HEK293T (cell line): ENCODE data around the gene CNGA3.

Experiments
- CTCF ChIA-PET: fragments of 350-600 bp; formaldehyde crosslinking; extraction: SDS; loops from one replicate; lab custom pipeline; 2021; ENCODE audit warnings: antibody characterized with exemption, inconsistent platforms; lab: Yijun Ruan, JAX
- POLR2A ChIA-PET: fragments of 350-600 bp; formaldehyde crosslinking; extraction: SDS; loops from one replicate; lab custom pipeline; 2020; ENCODE audit warnings: antibody characterized with exemption, inconsistent platforms; lab: Yijun Ruan, JAX
- DNase-seq: peaks from one replicate; pipeline ENCODE4 v3.0.0; 2012; ENCODE audit warnings: mixed read lengths; ENCODE audit errors: extremely low spot score
- ARNT ChIP-seq: fragments of 450-650 bp; IDR thresholded peaks from 2 replicates; pipeline ENCODE4 v1.6.1; 2017; ENCODE audit warnings: mild to moderate bottlenecking
- BHLHE40 ChIP-seq: fragments of 450-650 bp; IDR thresholded peaks from 2 replicates; pipeline ENCODE4 v1.6.1; 2016; ENCODE audit warnings: mild to moderate bottlenecking, moderate library complexity, borderline replicate concordance
- CTBP1 ChIP-seq: fragments of 450-650 bp; IDR thresholded peaks from 2 replicates; pipeline ENCODE4 v1.6.1; 2016; ENCODE audit warnings: borderline replicate concordance
- ELF4 ChIP-seq: fragments of 450-650 bp; IDR thresholded peaks from 2 replicates; pipeline ENCODE4 v1.6.1; 2017; ENCODE audit warnings: antibody characterized with exemption
- FOXA1 ChIP-seq: fragments of 450-650 bp; IDR thresholded peaks from 2 replicates; pipeline ENCODE4 v1.6.1; 2016; ENCODE audit warnings: mild to moderate bottlenecking
- FOXK2 ChIP-seq: fragments of 450-650 bp; IDR thresholded peaks from 2 replicates; pipeline ENCODE4 v1.6.1; 2016; ENCODE audit warnings: mild to moderate bottlenecking
- FOXM1 ChIP-seq: fragments of 450-650 bp; IDR thresholded peaks from 2 replicates; pipeline ENCODE4 v1.6.1; 2017; ENCODE audit warnings: mild to moderate bottlenecking, borderline replicate concordance
- HDGF ChIP-seq: fragments of 450-650 bp; IDR thresholded peaks from 2 replicates; pipeline ENCODE4 v1.6.1; 2017; ENCODE audit warnings: antibody characterized with exemption, borderline replicate concordance
- L3MBTL2 ChIP-seq: fragments of 450-650 bp; conservative IDR thresholded peaks from 2 replicates; pipeline ENCODE4 v1.6.1; 2016; ENCODE audit warnings: mild to moderate bottlenecking
- LEF1 ChIP-seq: fragments of 450-650 bp; IDR thresholded peaks from 2 replicates; pipeline ENCODE4 v1.6.1; 2017; ENCODE audit warnings: mild to moderate bottlenecking, borderline replicate concordance
- NFRKB ChIP-seq: fragments of 450-650 bp; IDR thresholded peaks from 2 replicates; pipeline ENCODE4 v1.6.1; 2016; ENCODE audit warnings: mild to moderate bottlenecking, moderate library complexity
- PKNOX1 ChIP-seq: fragments of 450-650 bp; IDR thresholded peaks from 2 replicates; pipeline ENCODE4 v1.6.1; 2016
- SP1 ChIP-seq: fragments of 450-650 bp; IDR thresholded peaks from 2 replicates; pipeline ENCODE4 v1.6.1; 2017
- SUZ12 ChIP-seq: fragments of 450-650 bp; IDR thresholded peaks from 2 replicates; pipeline ENCODE4 v1.6.1; 2016; ENCODE audit warnings: mild to moderate bottlenecking
- TARDBP ChIP-seq: fragments of 450-650 bp; IDR thresholded peaks from 2 replicates; pipeline ENCODE4 v1.6.1; 2016
- ZNF384 ChIP-seq: fragments of 450-650 bp; IDR thresholded peaks from 2 replicates; pipeline ENCODE4 v1.6.1; 2016

Gene CNGA3

GRCh38 chr2:98355881-98356280, 9.6 kb downstream of the CNGA3 start:
- CTCF ChIA-PET: no interaction called here
- POLR2A ChIA-PET: no interaction called here
- no peak for DNase-seq
- TF ChIP-seq ARNT: no peak
- TF ChIP-seq SUZ12: no peak
- TF ChIP-seq TARDBP: no peak
- no peak for TF ChIP-seq SP1
- no peak for TF ChIP-seq FOXK2
- TF ChIP-seq PKNOX1: no peak
- no peak for TF ChIP-seq CTBP1
- TF ChIP-seq ELF4: no peak
- no peak for TF ChIP-seq HDGF
- TF ChIP-seq FOXM1: no peak
- no peak for TF ChIP-seq BHLHE40
- TF ChIP-seq FOXA1: no peak
- no peak for TF ChIP-seq L3MBTL2
- no peak for TF ChIP-seq LEF1
- no peak for TF ChIP-seq ZNF384
- TF ChIP-seq NFRKB: no peak

GRCh38 chr2:98356729-98357128, 10.5 kb downstream of the CNGA3 start:
- no peak for DNase-seq
- POLR2A ChIA-PET: no interaction called here

GRCh38 chr2:98357849-98358248, 11.6 kb downstream of the CNGA3 start:
- TF ChIP-seq LEF1 (no peak), ZNF384 (no peak), TARDBP (no peak)
- DNase-seq: no peak
- POLR2A ChIA-PET: no interaction called here
- CTCF ChIA-PET: no interaction called here

More at GRCh38 chr2:98356729-98357128, 10.5 kb downstream of the CNGA3 start:
- CTCF ChIA-PET: no interaction called here
- TF ChIP-seq BHLHE40: no peak
- TF ChIP-seq FOXA1: no peak
- TF ChIP-seq ARNT: no peak
- TF ChIP-seq TARDBP: no peak
- no peak for TF ChIP-seq LEF1
- no peak for TF ChIP-seq HDGF
- no peak for TF ChIP-seq FOXK2

GRCh38 chr2:98359986-98360385, 13.7 kb downstream of the CNGA3 start:
- DNase-seq: no peak
- POLR2A ChIA-PET: no interaction called here
- CTCF ChIA-PET: no interaction called here
- no peak for TF ChIP-seq FOXA1
- no peak for TF ChIP-seq PKNOX1
- no peak for TF ChIP-seq NFRKB
- no peak for TF ChIP-seq LEF1
- no peak for TF ChIP-seq L3MBTL2
- no peak for TF ChIP-seq SUZ12
- no peak for TF ChIP-seq FOXK2
- TF ChIP-seq CTBP1: no peak

- no peak for TF ChIP-seq ELF4
- no peak for TF ChIP-seq PKNOX1
- no peak for TF ChIP-seq CTBP1
- no peak for TF ChIP-seq FOXA1
- no peak for TF ChIP-seq FOXM1
- POLR2A ChIA-PET: no interaction called here
- DNase-seq: no peak
- CTCF ChIA-PET: no interaction called here
Measured at GRCh38 chr2:98367721-98368120, 21.5 kb downstream of the CNGA3 start.

- POLR2A ChIA-PET: no interaction called here
- CTCF ChIA-PET: no interaction called here
- no peak for DNase-seq
- TF ChIP-seq FOXK2: no peak
- TF ChIP-seq FOXA1: no peak
- TF ChIP-seq SP1: no peak
- TF ChIP-seq ARNT: no peak
- no peak for TF ChIP-seq ZNF384
- TF ChIP-seq BHLHE40: no peak
- no peak for TF ChIP-seq TARDBP
- no peak for TF ChIP-seq LEF1
- TF ChIP-seq PKNOX1: no peak
- no peak for TF ChIP-seq FOXM1
- no peak for TF ChIP-seq L3MBTL2
- TF ChIP-seq CTBP1: no peak
- no peak for TF ChIP-seq NFRKB
Measured at GRCh38 chr2:98369710-98370239, 23.5 kb downstream of the CNGA3 start.
